ENCODE measurements around the gene PKLR.

PKLR gene

DNA sequence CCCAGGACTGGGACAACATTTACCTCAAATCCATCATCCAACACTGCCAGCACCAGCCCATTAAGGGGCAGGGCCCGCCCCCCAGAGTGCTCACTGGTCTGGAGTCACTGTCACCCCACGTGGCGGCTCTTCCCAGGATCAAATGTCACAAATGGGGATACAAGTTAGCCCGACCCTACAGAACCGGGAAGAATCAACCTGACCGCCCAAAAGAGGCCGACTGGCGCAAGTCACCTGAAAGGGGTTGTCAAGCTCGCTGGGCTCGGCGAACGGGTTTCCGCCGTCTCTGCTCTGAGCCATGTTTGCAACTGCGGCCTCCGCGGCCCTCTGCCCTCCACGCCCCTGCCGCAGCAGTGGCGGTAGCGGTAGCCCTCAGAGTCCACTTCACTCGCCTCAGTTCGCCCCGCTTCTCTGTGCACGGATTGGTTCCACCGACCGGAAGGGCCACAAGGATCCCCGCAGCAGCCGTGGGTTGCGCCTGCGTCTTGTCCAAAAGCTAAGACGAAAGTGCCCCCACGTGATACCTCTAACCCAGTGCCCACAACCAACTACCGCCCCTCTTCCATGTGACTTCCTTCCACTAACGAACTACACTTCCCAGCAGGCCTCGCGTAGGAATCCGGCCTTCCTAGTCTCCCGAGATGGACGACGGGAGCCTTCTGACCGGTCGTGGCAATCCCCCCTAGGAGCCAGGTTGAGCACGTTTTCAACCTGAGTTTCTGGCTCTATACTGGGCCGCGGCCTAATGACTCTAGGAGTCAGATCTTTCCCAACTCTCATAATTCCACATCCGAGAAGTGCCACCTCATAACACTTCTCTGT is 39.2 kb downstream of the PKLR start, which contains the start of gene SCAMP3:
SCAMP3 (minus strand) TSS at position 509 of the 822 bp plus-strand sequence; CDS start at position 300, 209 bp downstream.
- Histone ChIP-seq H3K9me3 (ENCODE audit: low read depth, low read length) (no peaks in the 10 kb centered on the region), H3K27ac (peak within 1 kb of the TSS; percentile 33; the same call in 1 of the 2 replicates), H3K9ac (ENCODE audit: insufficient read length) (peak within 1 kb of the TSS; percentile 93), H3K36me3 (ENCODE audit: insufficient read depth, low read length) (peaks cover 55% of the 10 kb centered on the region), H3K4me3 (peak within 1 kb of the TSS; percentile 92)
- TF ChIP-seq POLR2AphosphoS5 (IDR thresholded peaks at IDR 0.05; ENCODE audit: borderline replicate concordance, low read depth, low read length) (peak; percentile 98), EZH2 (IDR thresholded peaks at IDR 0.05) (no peak)
- peak; percentile 81 for DNase-seq (ENCODE audit: low read depth, low spot score)

- peak overlapping the region; percentile 92 for H3K4me3 ChIP-seq
- no peak for TF ChIP-seq FOXP2 (optimal IDR thresholded peaks at IDR 0.05; ENCODE audit: control extremely low read depth, extremely low read length, insufficient read depth)
- TF ChIP-seq EZH2 (IDR thresholded peaks at IDR 0.05) = no peak
- no peak for TF ChIP-seq POLR2AphosphoS5 (IDR thresholded peaks at IDR 0.05; ENCODE audit: borderline replicate concordance, low read depth, low read length)
- peaks cover 50% of the 10 kb centered on the region for H3K36me3 ChIP-seq (ENCODE audit: insufficient read depth, low read length)
- H3K27ac ChIP-seq = peak overlapping the region; percentile 33; the same call in 1 of the 2 replicates
- H3K9ac ChIP-seq (ENCODE audit: insufficient read length) = peak overlapping the region; percentile 93
- DNase-seq (ENCODE audit: low read depth, low spot score) = no peak
- no peaks in the 10 kb centered on the region for H3K9me3 ChIP-seq (ENCODE audit: low read depth, low read length)
Measured at GRCh38 chr1:155261493-155261851, 39.8 kb downstream of the PKLR start.

GRCh38 chr1:155260276-155260675 is 41.0 kb downstream of the PKLR start:
- no peak overlapping the region for H3K9ac ChIP-seq (ENCODE audit: insufficient read length)
- no peak for DNase-seq (ENCODE audit: low read depth, low spot score)
- H3K27ac ChIP-seq = no peak overlapping the region
- TF ChIP-seq FOXP2 (optimal IDR thresholded peaks at IDR 0.05; ENCODE audit: control extremely low read depth, extremely low read length, insufficient read depth) (no peak), EZH2 (IDR thresholded peaks at IDR 0.05) (no peak), POLR2AphosphoS5 (IDR thresholded peaks at IDR 0.05; ENCODE audit: borderline replicate concordance, low read depth, low read length) (no peak)
- H3K9me3 ChIP-seq (ENCODE audit: low read depth, low read length) = no peaks in the 10 kb centered on the region
- no peak overlapping the region for H3K4me3 ChIP-seq
- H3K36me3 ChIP-seq (ENCODE audit: insufficient read depth, low read length) = peaks cover 39% of the 10 kb centered on the region

DNA sequence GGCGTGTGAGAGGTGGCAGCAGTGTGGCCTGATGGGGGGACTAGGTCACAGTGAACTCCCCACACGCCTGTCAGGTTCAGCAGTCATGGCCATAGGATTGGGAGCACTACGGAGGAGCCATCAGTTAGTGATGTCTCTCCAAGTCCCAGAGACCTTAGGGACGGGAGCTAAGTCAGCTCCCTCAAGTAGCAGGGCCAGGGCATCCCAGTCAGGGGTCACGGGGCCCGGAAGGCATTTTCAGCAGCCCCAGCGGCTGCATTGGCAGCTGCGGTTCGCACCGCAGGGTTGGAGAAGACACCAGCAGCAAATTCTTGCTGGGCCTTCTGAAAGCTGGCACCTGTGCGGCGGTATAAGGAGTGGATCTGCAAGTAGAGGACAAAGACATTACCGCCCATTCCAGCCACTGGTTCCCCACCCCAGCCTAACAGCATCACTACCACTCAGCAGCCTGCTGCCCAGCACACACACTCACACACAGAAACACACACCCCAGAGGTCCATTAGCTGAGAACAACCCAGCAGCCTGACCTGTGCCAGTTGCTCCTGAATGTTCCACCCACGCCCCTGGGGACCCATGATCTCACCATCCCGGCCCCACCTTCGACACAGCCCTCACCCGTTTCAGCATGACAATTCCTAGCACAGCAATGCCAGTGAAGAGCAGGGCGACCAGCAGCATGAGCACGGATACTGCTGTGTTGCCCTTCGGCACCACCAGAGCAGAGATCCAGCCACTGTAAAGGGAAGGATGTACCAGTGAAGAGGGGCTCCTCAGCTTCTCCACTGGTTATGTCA is 45.0 kb downstream of the PKLR start:
- H3K4me3 ChIP-seq = peak overlapping the region; percentile 90
- H3K36me3 ChIP-seq (ENCODE audit: insufficient read depth, low read length) = peaks cover 16% of the 10 kb centered on the region; the same call in 1 of the 2 replicates
- H3K27ac ChIP-seq = peak overlapping the region; percentile 80
- TF ChIP-seq FOXP2 (optimal IDR thresholded peaks at IDR 0.05; ENCODE audit: control extremely low read depth, extremely low read length, insufficient read depth) (no peak), POLR2AphosphoS5 (IDR thresholded peaks at IDR 0.05; ENCODE audit: borderline replicate concordance, low read depth, low read length) (no peak; the same call in 1 of the 2 replicates), EZH2 (IDR thresholded peaks at IDR 0.05) (no peak)
- DNase-seq (ENCODE audit: low read depth, low spot score) = no peak
- H3K9ac ChIP-seq (ENCODE audit: insufficient read length) = peak overlapping the region; percentile 75
- H3K9me3 ChIP-seq (ENCODE audit: low read depth, low read length) = no peaks in the 10 kb centered on the region

GRCh38 chr1:155255243-155256007 is 45.8 kb downstream of the PKLR start, which contains the start of gene ENTREP3:
Gene ENTREP3 (minus strand): TSS chr1:155255483. CDS start chr1:155254877, 606 bp downstream.
- Histone ChIP-seq H3K9me3 (ENCODE audit: low read depth, low read length) (no peaks in the 10 kb centered on the region), H3K4me3 (peak within 1 kb of the TSS; percentile 90), H3K27ac (peak within 1 kb of the TSS; percentile 80), H3K36me3 (ENCODE audit: insufficient read depth, low read length) (peaks cover 15% of the 10 kb centered on the region; the same call in 1 of the 2 replicates), H3K9ac (ENCODE audit: insufficient read length) (peak within 1 kb of the TSS; percentile 75)
- DNase-seq (ENCODE audit: low read depth, low spot score) = no peak
- TF ChIP-seq FOXP2 (optimal IDR thresholded peaks at IDR 0.05; ENCODE audit: control extremely low read depth, extremely low read length, insufficient read depth) (no peak), EZH2 (IDR thresholded peaks at IDR 0.05) (no peak), POLR2AphosphoS5 (IDR thresholded peaks at IDR 0.05; ENCODE audit: borderline replicate concordance, low read depth, low read length) (peak; percentile 88)

GRCh38 chr1:155254714-155255242 is 46.5 kb downstream of the PKLR start:
- no peaks in the 10 kb centered on the region for H3K9me3 ChIP-seq (ENCODE audit: low read depth, low read length)
- peak overlapping the region; percentile 75 for H3K9ac ChIP-seq (ENCODE audit: insufficient read length)
- H3K4me3 ChIP-seq = peak overlapping the region; percentile 90
- peaks cover 12% of the 10 kb centered on the region; the same call in 1 of the 2 replicates for H3K36me3 ChIP-seq (ENCODE audit: insufficient read depth, low read length)
- TF ChIP-seq EZH2 (IDR thresholded peaks at IDR 0.05) (no peak), POLR2AphosphoS5 (IDR thresholded peaks at IDR 0.05; ENCODE audit: borderline replicate concordance, low read depth, low read length) (no peak), FOXP2 (optimal IDR thresholded peaks at IDR 0.05; ENCODE audit: control extremely low read depth, extremely low read length, insufficient read depth) (no peak)
- no peak for DNase-seq (ENCODE audit: low read depth, low spot score)
- H3K27ac ChIP-seq = no peak overlapping the region

DNA sequence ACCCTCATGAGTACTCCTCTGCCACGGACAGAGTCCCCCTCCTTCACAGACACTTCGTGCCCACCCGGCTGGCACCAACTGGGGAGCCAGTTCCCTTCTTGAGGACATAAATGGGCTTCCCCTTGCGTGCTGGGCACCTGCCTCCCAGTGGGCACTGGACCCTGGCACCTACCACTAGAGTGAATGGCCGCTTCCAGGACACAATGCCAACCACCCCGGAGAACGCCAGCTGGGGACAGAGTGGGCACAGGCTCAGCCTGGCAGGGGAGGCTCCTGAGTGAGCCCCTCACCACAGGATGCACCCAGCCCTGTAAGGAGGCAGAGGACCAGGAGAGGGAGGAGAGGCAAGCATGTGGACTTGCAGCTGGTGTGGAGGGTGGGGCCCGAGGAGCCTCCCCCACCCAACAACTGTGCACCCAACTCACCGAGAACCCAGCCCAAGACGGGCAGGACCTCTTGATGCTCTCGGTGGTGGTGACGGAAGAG is 47.0 kb downstream of the PKLR start:
- H3K36me3 ChIP-seq (ENCODE audit: insufficient read depth, low read length) = peaks cover 9% of the 10 kb centered on the region; the same call in 1 of the 2 replicates
- H3K4me3 ChIP-seq = peak overlapping the region; percentile 90
- no peak overlapping the region for H3K27ac ChIP-seq
- no peak for DNase-seq (ENCODE audit: low read depth, low spot score)
- no peaks in the 10 kb centered on the region for H3K9me3 ChIP-seq (ENCODE audit: low read depth, low read length)
- peak overlapping the region; percentile 75 for H3K9ac ChIP-seq (ENCODE audit: insufficient read length)
- TF ChIP-seq POLR2AphosphoS5 (IDR thresholded peaks at IDR 0.05; ENCODE audit: borderline replicate concordance, low read depth, low read length) (no peak), EZH2 (IDR thresholded peaks at IDR 0.05) (no peak), FOXP2 (optimal IDR thresholded peaks at IDR 0.05; ENCODE audit: control extremely low read depth, extremely low read length, insufficient read depth) (no peak)
